OCI-LY1 (cell line): Measurements from ENCODE around the gene CYP21A2.
"Not testable (repeated sequence)": the region's sequence is repeated elsewhere in the genome, so short reads cannot be mapped to it uniquely, and the experiment has no call there.

ENCODE experiments used
- H2AFZ ChIP-seq: fragments of 200-600 bp; sonication (generic), shearing (Covaris generic); 2 replicates; pipeline ENCODE4 v1.6.0; 2014; ENCODE audit warnings: antibody characterized with exemption, mild to moderate bottlenecking, low read length
- H3F3A ChIP-seq: fragments of 200-600 bp; sonication (generic), shearing (Covaris generic); 2 replicates; pipeline ENCODE4 v1.6.0; 2014; ENCODE audit warnings: mild to moderate bottlenecking, antibody characterized with exemption, low read length, moderate library complexity; ENCODE audit not compliant: insufficient read depth
- H3K27ac ChIP-seq: fragments of 200-600 bp; sonication (generic); 2 replicates; pipeline ENCODE4 v1.5.1; 2014; ENCODE audit warnings: low read length, mixed run types, mild to moderate bottlenecking, low read depth; ENCODE audit not compliant: poor library complexity, severe bottlenecking
- H3K27me3 ChIP-seq: fragments of 200-600 bp; sonication (generic); 2 replicates; pipeline ENCODE4 v1.6.0; 2014; ENCODE audit warnings: antibody characterized with exemption, mild to moderate bottlenecking, low read length, moderate library complexity; ENCODE audit not compliant: insufficient read depth
- H3K36me3 ChIP-seq: fragments of 200-600 bp; sonication (generic); 2 replicates; pipeline ENCODE4 v1.6.1; 2014; ENCODE audit warnings: mild to moderate bottlenecking, antibody characterized with exemption, low read length, moderate library complexity, mixed read lengths; ENCODE audit not compliant: insufficient read depth
- H3K4me1 ChIP-seq: fragments of 200-600 bp; sonication (generic); 2 replicates; pipeline ENCODE4 v1.5.1; 2014; ENCODE audit warnings: mild to moderate bottlenecking, low read length, moderate library complexity; ENCODE audit not compliant: insufficient read depth, severe bottlenecking
- H3K4me2 ChIP-seq: fragments of 200-600 bp; sonication (generic), shearing (Covaris generic); 2 replicates; pipeline ENCODE4 v1.6.1; 2014; ENCODE audit warnings: low read length
- H3K4me3 ChIP-seq: fragments of 200-600 bp; sonication (generic); 2 replicates; pipeline ENCODE4 v1.5.1; 2014; ENCODE audit warnings: low read length, low read depth, mild to moderate bottlenecking, mixed read lengths; ENCODE audit not compliant: poor library complexity, severe bottlenecking
- H3K79me2 ChIP-seq: fragments of 200-600 bp; shearing (Covaris generic); 2 replicates; pipeline ENCODE4 v1.6.1; 2016; ENCODE audit warnings: mixed run types, low read length, mixed read lengths; ENCODE audit not compliant: insufficient read depth
- H3K9ac ChIP-seq: fragments of 200-600 bp; sonication (generic), shearing (Covaris generic); 2 replicates; pipeline ENCODE4 v1.6.1; 2014; ENCODE audit warnings: mild to moderate bottlenecking, low read length, mixed read lengths
- H3K9me2 ChIP-seq: fragments of 200-600 bp; sonication (generic), shearing (Covaris generic); 2 replicates; pipeline ENCODE4 v1.6.1; 2014; ENCODE audit warnings: low read depth, mild to moderate bottlenecking, low read length, mixed read lengths
- H3K9me3 ChIP-seq: fragments of 200-600 bp; shearing (Covaris generic); 2 replicates; pipeline ENCODE4 v1.6.1; 2014; ENCODE audit warnings: low read length, mixed read lengths
- H4K20me1 ChIP-seq: fragments of 200-600 bp; sonication (generic), shearing (Covaris generic); 2 replicates; pipeline ENCODE4 v1.6.0; 2016; ENCODE audit warnings: mild to moderate bottlenecking, low read length; ENCODE audit not compliant: insufficient read depth

Gene CYP21A2

DNA sequence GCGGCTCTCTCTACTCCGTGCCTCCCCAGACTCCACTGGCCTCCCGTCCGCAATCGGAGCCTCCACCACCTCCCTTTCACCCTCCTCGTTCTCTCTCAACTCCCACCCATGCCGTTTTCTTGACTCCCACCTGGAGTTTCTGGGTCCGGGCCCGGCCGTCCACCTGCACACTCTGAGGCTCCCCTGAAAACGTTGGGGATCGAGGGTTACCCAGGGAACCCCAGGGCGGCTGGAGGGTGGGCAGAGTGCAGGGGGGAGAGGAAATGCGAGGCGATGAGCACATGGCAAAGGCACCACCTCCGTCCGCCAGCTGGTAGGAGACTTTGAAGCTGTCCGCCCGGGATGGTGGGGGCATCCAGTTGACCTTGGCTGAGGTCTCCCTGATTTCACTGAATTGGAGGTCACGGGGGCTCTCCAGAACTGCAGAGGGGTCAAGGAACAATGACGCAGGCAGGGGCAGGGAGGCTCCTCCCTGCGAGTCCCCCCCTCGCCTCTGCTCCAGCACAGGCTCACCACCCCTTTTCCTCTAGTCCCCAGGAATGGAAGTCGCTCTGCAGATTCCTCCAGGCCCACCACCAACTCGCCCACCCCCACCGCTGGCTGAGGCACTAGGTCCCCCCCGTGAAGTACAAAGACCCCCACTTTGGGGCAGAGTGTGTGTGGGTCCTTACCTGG, 27.2 kb upstream of the CYP21A2 start:
- not testable (repeated sequence) for H3K4me2 ChIP-seq, H3K9me3 ChIP-seq, H2AFZ ChIP-seq, H4K20me1 ChIP-seq, H3K4me1 ChIP-seq, H3K36me3 ChIP-seq, H3K4me3 ChIP-seq, H3K27ac ChIP-seq, H3K79me2 ChIP-seq, H3K9me2 ChIP-seq, H3K9ac ChIP-seq, H3K27me3 ChIP-seq, H3F3A ChIP-seq

DNA sequence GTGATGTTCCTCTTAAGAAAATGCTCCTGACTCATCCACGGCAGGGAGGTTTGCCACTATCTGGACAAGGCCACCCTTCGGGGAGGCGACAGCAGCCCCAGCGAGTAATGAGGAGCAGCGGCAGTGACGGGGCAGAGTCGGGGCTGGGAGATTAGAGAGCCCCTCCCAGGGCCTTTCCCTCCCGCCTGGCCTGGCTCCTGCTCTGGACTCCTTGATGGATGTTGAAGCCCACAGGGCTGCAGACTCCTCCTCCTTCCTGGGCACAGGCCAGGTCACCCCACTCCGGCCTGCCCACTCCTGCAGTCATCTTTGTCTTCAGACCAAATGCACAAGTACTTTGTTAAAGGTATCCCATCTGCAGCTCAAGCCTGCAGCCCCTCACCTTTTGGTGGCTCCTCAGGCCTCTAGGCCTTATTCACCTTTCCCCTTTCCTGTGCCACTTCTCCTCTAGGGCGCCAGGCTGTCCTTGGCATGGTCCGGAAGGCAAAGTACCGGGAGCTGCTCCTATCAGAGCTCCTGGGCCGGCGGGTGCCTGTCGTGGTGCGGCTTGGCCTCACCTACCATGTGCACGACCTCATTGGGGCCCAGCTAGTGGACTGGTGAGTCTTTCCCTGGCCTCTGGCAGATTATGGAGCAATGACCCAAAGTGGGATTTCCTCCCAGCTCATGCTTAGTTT, 25.1 kb upstream of the CYP21A2 start:
- H3K27me3 ChIP-seq: not testable (repeated sequence)

DNA sequence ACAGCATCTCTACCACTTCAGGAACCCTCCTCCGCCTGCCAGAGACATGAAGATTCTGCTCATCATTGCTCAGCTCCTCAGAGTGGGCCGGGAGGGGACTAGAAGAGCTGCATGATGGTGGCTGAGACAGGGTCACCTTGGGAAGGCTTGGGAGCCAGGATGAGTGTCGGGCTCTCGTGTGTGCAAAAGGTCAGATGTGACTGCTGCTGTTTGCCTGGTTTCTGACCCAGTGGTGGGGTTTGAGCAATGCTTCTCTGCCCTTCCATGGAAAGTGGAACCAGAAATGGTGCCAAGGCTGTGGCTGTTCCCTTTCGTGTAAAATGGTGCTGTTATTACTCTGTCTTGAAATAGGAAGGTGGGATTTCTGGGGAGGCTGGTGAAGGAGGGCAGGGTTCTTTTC, 24.5 kb upstream of the CYP21A2 start:
- H3K4me1 ChIP-seq, H3K9me3 ChIP-seq, H4K20me1 ChIP-seq, H3K4me3 ChIP-seq, H3K9ac ChIP-seq, H3K27ac ChIP-seq, H2AFZ ChIP-seq, H3K4me2 ChIP-seq, H3F3A ChIP-seq, H3K9me2 ChIP-seq, H3K27me3 ChIP-seq, H3K36me3 ChIP-seq, H3K79me2 ChIP-seq: not testable (repeated sequence)

More for the DNA sequence above, 25.1 kb upstream of the CYP21A2 start:
- not testable (repeated sequence) for H3K4me3 ChIP-seq, H3K9ac ChIP-seq, H3K36me3 ChIP-seq, H2AFZ ChIP-seq, H3F3A ChIP-seq, H3K27ac ChIP-seq, H3K4me1 ChIP-seq, H3K9me3 ChIP-seq, H4K20me1 ChIP-seq, H3K4me2 ChIP-seq, H3K79me2 ChIP-seq, H3K9me2 ChIP-seq

DNA sequence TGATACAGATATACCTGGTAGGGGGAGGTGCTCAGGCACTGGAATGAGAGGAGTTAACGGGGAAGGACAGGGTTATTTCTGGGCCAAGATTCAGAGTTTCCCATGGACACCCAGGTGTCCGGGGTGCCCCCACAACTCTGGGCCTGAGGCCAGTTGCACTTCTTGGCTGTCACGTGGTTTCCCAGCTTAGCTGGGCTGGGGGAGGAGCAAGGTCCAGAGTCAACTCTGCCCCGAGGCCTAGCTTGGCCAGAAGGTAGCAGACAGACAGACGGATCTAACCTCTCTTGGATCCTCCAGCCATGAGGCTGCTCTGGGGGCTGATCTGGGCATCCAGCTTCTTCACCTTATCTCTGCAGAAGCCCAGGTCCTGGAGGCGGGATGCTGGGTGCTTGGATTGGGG, 23.7 kb upstream of the CYP21A2 start, which contains the start of gene C4B:
Gene C4B, plus strand, starts transcription at position 249 of the 400 bp plus-strand sequence. Its CDS starts 51 bp downstream, at position 300.
- not testable (repeated sequence) for H3K79me2 ChIP-seq, H3K9ac ChIP-seq, H2AFZ ChIP-seq

DNA sequence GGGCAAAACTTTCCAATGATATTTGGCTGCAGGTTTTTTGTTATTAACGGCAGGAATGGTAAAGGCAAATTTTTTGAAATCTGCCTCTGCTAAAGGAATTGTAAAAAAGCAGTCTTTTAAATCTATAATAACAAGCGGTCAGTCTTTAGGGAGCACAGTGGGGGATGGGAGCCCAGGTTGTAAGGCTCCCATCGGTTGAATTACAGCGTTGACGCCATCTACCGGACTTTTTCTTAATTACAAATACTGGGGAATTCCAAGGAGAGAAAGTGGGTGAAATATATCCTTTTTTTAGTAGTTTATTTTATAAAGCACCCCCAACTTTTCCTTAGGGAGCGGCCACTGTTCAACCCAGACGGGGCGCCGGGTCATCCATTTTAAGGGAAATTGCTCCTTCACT, 16.1 kb upstream of the CYP21A2 start:
- not testable (repeated sequence) for H3K9me2 ChIP-seq, H3K4me2 ChIP-seq, H3K79me2 ChIP-seq, H4K20me1 ChIP-seq, H3K27ac ChIP-seq, H2AFZ ChIP-seq, H3K9ac ChIP-seq, H3K4me1 ChIP-seq, H3K27me3 ChIP-seq, H3K36me3 ChIP-seq, H3F3A ChIP-seq, H3K4me3 ChIP-seq, H3K9me3 ChIP-seq

More for the DNA sequence above, 23.7 kb upstream of the CYP21A2 start, which contains the start of gene C4B:
- not testable (repeated sequence) for H3K9me2 ChIP-seq, H3F3A ChIP-seq, H3K27ac ChIP-seq, H3K4me3 ChIP-seq, H4K20me1 ChIP-seq, H3K27me3 ChIP-seq, H3K4me1 ChIP-seq, H3K36me3 ChIP-seq, H3K9me3 ChIP-seq, H3K4me2 ChIP-seq

DNA sequence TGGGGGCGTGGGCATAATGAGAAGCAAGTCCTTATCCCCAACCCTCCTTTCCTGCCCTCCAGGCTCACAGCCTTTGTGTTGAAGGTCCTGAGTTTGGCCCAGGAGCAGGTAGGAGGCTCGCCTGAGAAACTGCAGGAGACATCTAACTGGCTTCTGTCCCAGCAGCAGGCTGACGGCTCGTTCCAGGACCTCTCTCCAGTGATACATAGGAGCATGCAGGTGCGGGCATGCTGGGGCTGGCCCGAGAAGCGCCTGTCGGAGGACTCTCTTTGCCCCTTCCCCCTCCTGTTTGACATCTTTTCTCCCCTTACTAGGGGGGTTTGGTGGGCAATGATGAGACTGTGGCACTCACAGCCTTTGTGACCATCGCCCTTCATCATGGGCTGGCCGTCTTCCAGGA, 9.6 kb upstream of the CYP21A2 start:
- H3K9me2 ChIP-seq, H3K27ac ChIP-seq, H3K27me3 ChIP-seq, H3K4me1 ChIP-seq, H3K79me2 ChIP-seq, H3K4me3 ChIP-seq, H4K20me1 ChIP-seq, H2AFZ ChIP-seq, H3K36me3 ChIP-seq, H3K9ac ChIP-seq, H3K9me3 ChIP-seq, H3F3A ChIP-seq, H3K4me2 ChIP-seq: not testable (repeated sequence)

DNA sequence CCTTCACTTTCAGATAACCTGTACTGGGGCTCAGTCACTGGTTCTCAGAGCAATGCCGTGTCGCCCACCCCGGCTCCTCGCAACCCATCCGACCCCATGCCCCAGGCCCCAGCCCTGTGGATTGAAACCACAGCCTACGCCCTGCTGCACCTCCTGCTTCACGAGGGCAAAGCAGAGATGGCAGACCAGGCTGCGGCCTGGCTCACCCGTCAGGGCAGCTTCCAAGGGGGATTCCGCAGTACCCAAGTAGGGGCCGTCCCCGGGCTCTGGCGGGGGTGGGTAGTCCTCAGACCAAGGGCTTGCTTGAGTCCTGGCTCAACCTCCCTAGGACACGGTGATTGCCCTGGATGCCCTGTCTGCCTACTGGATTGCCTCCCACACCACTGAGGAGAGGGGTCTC, 8.7 kb upstream of the CYP21A2 start:
- H3K36me3 ChIP-seq, H3K4me1 ChIP-seq, H3K79me2 ChIP-seq, H3K4me2 ChIP-seq, H4K20me1 ChIP-seq, H3K9ac ChIP-seq, H3K4me3 ChIP-seq, H3K9me3 ChIP-seq, H3K27ac ChIP-seq, H3K27me3 ChIP-seq, H3K9me2 ChIP-seq, H2AFZ ChIP-seq, H3F3A ChIP-seq: not testable (repeated sequence)
